OCI-LY7 (cell line): ENCODE measurements around the gene RAD51. TPM values are rescaled to one million over a fixed set of nuclear protein-coding genes. Genes with fewer than 3 reads are reported as not detected.

ENCODE experiments used
- BruUV-seq: library from RNA; stranded (reverse); fragments of 400-500 nt; replicated peaks from 2 replicates; lab custom pipeline; 2021; lab: Mats Ljungman, UMichigan
- CTCF ChIA-PET: fragments of 300-600 bp; sonication (Branson Sonifier 250); formaldehyde crosslinking; loops from one replicate; lab custom pipeline; 2022; ENCODE audit warnings: antibody characterized with exemption; ENCODE audit not compliant: unreplicated experiment; lab: Charles Lee
- POLR2A ChIA-PET: fragments of 300-600 bp; sonication (Branson Sonifier 250); formaldehyde crosslinking; loops from one replicate; lab custom pipeline; 2022; ENCODE audit warnings: antibody characterized with exemption; lab: Charles Lee
- DNase-seq: peaks from one replicate; pipeline ENCODE4 v3.0.0-alpha.2; 2015; ENCODE audit warnings: low spot score
- H2AFZ ChIP-seq: fragments of 200-600 bp; sonication (generic), shearing (Covaris generic); 2 replicates; pipeline ENCODE4 v1.6.1; 2014; ENCODE audit warnings: mild to moderate bottlenecking, antibody characterized with exemption, low read length, moderate library complexity
- H3K27ac ChIP-seq: fragments of 200-600 bp; sonication (generic); 2 replicates; pipeline ENCODE4 v1.5.1; 2014; ENCODE audit warnings: mixed run types, low read depth, mild to moderate bottlenecking, moderate library complexity, low read length, inconsistent platforms; ENCODE audit not compliant: poor library complexity, severe bottlenecking
- H3K36me3 ChIP-seq: fragments of 200-600 bp; sonication (generic); 2 replicates; pipeline ENCODE4 v1.6.1; 2014; ENCODE audit warnings: mild to moderate bottlenecking, antibody characterized with exemption, low read length, moderate library complexity, mixed read lengths; ENCODE audit not compliant: insufficient read depth
- H3K4me1 ChIP-seq: fragments of 200-600 bp; sonication (generic); 2 replicates; pipeline ENCODE4 v1.5.1; 2014; ENCODE audit warnings: mild to moderate bottlenecking, low read length; ENCODE audit not compliant: insufficient read depth, poor library complexity, severe bottlenecking
- H3K4me2 ChIP-seq: fragments of 200-600 bp; sonication (generic); 2 replicates; pipeline ENCODE4 v1.6.1; 2014; ENCODE audit warnings: mild to moderate bottlenecking, low read length
- H3K4me3 ChIP-seq: fragments of 200-600 bp; sonication (generic); 2 replicates; pipeline ENCODE4 v1.5.1; 2014; ENCODE audit warnings: mild to moderate bottlenecking, low read depth, low read length; ENCODE audit not compliant: poor library complexity, severe bottlenecking
- H3K79me2 ChIP-seq: fragments of 200-600 bp; sonication (generic); 2 replicates; pipeline ENCODE4 v1.6.1; 2016; ENCODE audit warnings: low read depth, mild to moderate bottlenecking, low read length, moderate library complexity, mixed read lengths; ENCODE audit not compliant: insufficient read depth
- H3K9me2 ChIP-seq: fragments of 200-600 bp; sonication (generic); 2 replicates; pipeline ENCODE4 v1.6.1; 2016; ENCODE audit warnings: mild to moderate bottlenecking, low read length, mixed read lengths; ENCODE audit not compliant: insufficient read depth
- H3K9me3 ChIP-seq: fragments of 200-600 bp; sonication (generic); 2 replicates; pipeline ENCODE4 v1.6.1; 2014; ENCODE audit warnings: mild to moderate bottlenecking, mixed run types, low read length, mixed read lengths
- H4K20me1 ChIP-seq: fragments of 200-600 bp; sonication (generic); 2 replicates; pipeline ENCODE4 v1.6.1; 2014; ENCODE audit warnings: mild to moderate bottlenecking, antibody characterized with exemption, low read length, moderate library complexity, mixed read lengths; ENCODE audit not compliant: insufficient read depth
- EZH2phosphoT487 ChIP-seq: fragments of 200-600 bp; sonication (generic); IDR thresholded peaks from 2 replicates; pipeline ENCODE4 v1.6.1; 2018; ENCODE audit warnings: low read depth, borderline replicate concordance, mild to moderate bottlenecking, mixed run types, antibody characterized with exemption, low read length, moderate library complexity, mixed read lengths
- intact Hi-C: fragments of 100-400 bp; cut with micrococcal nuclease; formaldehyde crosslinking; loops from one replicate; pipeline ENCODE4 v1.10.0; 2022; ENCODE audit not compliant: unreplicated experiment
- total RNA-seq, 2 experiments: library from RNA; depleted of rRNA in 1 of 2; stranded (reverse); fragments of >200 nt in 1 of 2; shearing (Covaris generic) in 1 of 2; gene quantifications; 2 replicates each; pipeline ENCODE4 v1.2.3, GENCODE V29; 2014 to 2022
- TF ChIP-seq, protein P1 (sequence below): fragments of 200-600 bp; sonication (generic); conservative IDR thresholded peaks from 2 replicates; pipeline ENCODE4 v1.5.1; 2014; ENCODE audit warnings: mild to moderate bottlenecking, antibody characterized with exemption, low read length, moderate library complexity, mixed read lengths

Gene RAD51
- total RNA-seq, 2 experiments from 2014 or later, result 45.8 to 86.8 TPM

DNA sequence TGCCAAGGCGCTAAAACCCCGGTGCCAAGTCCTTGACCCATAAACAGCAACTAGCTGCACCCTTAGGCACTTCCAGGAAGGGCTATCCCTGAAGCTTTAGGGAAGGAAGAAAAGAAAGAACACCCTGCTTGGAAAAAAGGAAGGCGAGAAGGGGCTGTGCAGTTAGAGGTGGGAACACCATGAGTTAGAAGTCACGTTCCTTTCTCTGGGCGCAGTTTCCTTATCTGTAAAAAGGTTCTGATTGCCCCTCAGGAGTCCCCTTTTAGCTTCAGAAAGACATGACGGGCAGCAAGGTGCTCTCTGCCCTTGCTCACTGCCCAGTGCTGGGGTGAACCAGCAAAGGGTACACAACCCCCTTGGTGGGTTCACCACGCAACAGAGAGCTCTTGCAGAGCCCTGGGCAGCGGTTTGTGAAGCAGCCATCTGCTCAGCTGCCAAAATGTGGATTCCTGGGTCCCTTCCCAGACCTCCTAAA lies 69.7 kb downstream of the RAD51 start:
- Histone ChIP-seq H3K79me2 (peaks cover 4% of the 10 kb centered on the region; the same call in 1 of the 2 replicates), H3K4me1 (peaks cover 62% of the 10 kb centered on the region), H3K27ac (peak overlapping the region; percentile 79), H3K4me2 (peak overlapping the region; percentile 95), H2AFZ (peak overlapping the region; percentile 80; the same call in 1 of the 2 replicates), H3K9me2 (no peaks in the 10 kb centered on the region), H3K9me3 (no peaks in the 10 kb centered on the region), H3K4me3 (peak overlapping the region; percentile 79), H3K36me3 (peaks cover 31% of the 10 kb centered on the region; the same call in 1 of the 2 replicates), H4K20me1 (no peaks in the 10 kb centered on the region)
- intact Hi-C loops, result loop anchor here (1.0 to 5.0 kb wide), 3 partner anchors 9 to 172 kb away; partner anchors contain the start of genes KNL1, RMDN3 and VPS18
- no peak for TF ChIP-seq EZH2phosphoT487
- TF ChIP-seq, protein P1, sequence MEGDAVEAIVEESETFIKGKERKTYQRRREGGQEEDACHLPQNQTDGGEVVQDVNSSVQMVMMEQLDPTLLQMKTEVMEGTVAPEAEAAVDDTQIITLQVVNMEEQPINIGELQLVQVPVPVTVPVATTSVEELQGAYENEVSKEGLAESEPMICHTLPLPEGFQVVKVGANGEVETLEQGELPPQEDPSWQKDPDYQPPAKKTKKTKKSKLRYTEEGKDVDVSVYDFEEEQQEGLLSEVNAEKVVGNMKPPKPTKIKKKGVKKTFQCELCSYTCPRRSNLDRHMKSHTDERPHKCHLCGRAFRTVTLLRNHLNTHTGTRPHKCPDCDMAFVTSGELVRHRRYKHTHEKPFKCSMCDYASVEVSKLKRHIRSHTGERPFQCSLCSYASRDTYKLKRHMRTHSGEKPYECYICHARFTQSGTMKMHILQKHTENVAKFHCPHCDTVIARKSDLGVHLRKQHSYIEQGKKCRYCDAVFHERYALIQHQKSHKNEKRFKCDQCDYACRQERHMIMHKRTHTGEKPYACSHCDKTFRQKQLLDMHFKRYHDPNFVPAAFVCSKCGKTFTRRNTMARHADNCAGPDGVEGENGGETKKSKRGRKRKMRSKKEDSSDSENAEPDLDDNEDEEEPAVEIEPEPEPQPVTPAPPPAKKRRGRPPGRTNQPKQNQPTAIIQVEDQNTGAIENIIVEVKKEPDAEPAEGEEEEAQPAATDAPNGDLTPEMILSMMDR, result no peak
- ChIA-PET CTCF (interaction anchor here (1.2 kb wide), 1 partner anchor 18 kb away, joined by 5 read pairs; no protein-coding TSS in a partner anchor), POLR2A (interaction anchor here (0.6 to 2.4 kb wide), 8 partner anchors 8 to 325 kb away, joined by 3 to 8 read pairs (median 4); partner anchors contain the start of gene CCDC32)
- BruUV-seq, result TSS peak; percentile 65
- DNase-seq, result peak; percentile 25

DNA sequence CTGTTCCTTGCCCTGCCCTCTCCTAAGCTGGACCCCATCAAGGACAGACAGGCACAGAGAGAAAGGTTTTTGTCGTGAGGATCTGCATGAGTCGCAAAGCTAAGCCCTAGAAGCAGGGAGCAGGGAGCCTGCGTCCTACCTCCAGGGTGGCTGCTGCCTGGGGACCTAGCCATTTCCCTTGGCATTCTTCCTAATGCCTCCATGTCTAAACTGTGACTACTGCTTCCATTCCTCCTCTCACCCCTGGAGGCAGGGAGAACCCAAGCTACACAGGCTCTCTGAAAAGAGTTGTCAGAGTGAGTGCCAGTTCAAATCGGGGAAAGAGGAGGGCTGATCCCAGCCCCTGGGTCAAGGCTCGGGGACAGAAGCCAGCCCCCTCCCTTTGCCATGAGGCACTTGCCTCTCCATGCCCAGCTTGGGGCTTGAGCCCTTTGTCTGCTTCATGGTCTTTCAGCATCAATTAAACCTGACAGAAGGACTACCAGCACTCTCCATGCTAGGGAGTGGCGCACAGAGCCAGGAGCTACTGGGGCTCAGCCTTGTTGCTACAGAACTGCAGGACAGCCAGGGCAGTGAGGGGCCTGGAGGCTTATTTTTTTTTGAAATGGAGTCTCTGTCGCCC lies 71.3 kb downstream of the RAD51 start:
- POLR2A ChIA-PET, result interaction anchor here (1.0 to 2.4 kb wide), 3 partner anchors 9 to 23 kb away, joined by 3 to 8 read pairs (median 4); no protein-coding TSS in a partner anchor
- Histone ChIP-seq H3K4me2 (peak overlapping the region; percentile 95), H3K9me3 (no peaks in the 10 kb centered on the region), H3K4me3 (no peak overlapping the region), H3K36me3 (peaks cover 31% of the 10 kb centered on the region; the same call in 1 of the 2 replicates), H3K9me2 (no peaks in the 10 kb centered on the region), H3K79me2 (peaks cover 4% of the 10 kb centered on the region; the same call in 1 of the 2 replicates), H4K20me1 (no peaks in the 10 kb centered on the region), H3K27ac (peak overlapping the region; percentile 79), H3K4me1 (peaks cover 63% of the 10 kb centered on the region), H2AFZ (no peak overlapping the region)
- no peak for DNase-seq
- CTCF ChIA-PET, result interaction anchor here (0.7 kb wide), 1 partner anchor 1910 kb away, joined by 4 read pairs; no protein-coding TSS in a partner anchor
- BruUV-seq, result no TSS peak
- TF ChIP-seq EZH2phosphoT487, result no peak
- TF ChIP-seq, protein P1, result no peak
- intact Hi-C loops, result loop anchor here (5.0 kb wide), 2 partner anchors 126 to 174 kb away; partner anchors contain the start of genes KNL1 and VPS18
